A549 (cell line): ENCODE results near the gene RARB.

Source experiments
- CHD4 ChIP-seq: fragments of 200-600 bp; sonication (generic); IDR thresholded peaks from 2 replicates; pipeline ENCODE4 v1.6.1; 2016; ENCODE audit warnings: antibody characterized with exemption, mild to moderate bottlenecking, borderline replicate concordance
- FOSL2 ChIP-seq, 2 experiments: fragments of 450-650 bp in 1 of 2; fragments of >200 bp in 1 of 2; sonication (Bioruptor Twin) in 1 of 2; formaldehyde crosslinking; IDR thresholded peaks; 2 replicates each; pipeline versions ENCODE4 v1.5.0 to v1.6.1; 2016 to 2020; ENCODE audit warnings: mild to moderate bottlenecking in 1 of 2, moderate library complexity in 1 of 2
- GATA3 ChIP-seq: IDR thresholded peaks from 2 replicates; pipeline ENCODE4 v1.6.1; 2012; ENCODE audit warnings: borderline replicate concordance
- HDAC2 ChIP-seq: fragments of 200-600 bp; sonication (generic); IDR thresholded peaks from 2 replicates; pipeline ENCODE4 v1.6.1; 2016
- JUN ChIP-seq, 2 experiments: fragments of >200 bp; sonication (Bioruptor Twin); formaldehyde crosslinking; IDR thresholded peaks; 2 replicates in 1 of 2; 3 replicates in 1 of 2; pipeline ENCODE4 v1.6.1; 2016 to 2017
- MAFK ChIP-seq: fragments of 450-650 bp; IDR thresholded peaks from 2 replicates; pipeline ENCODE4 v1.6.1; 2014; ENCODE audit not compliant: partially characterized antibody
- POLR2A ChIP-seq: IDR thresholded peaks from 2 replicates; pipeline ENCODE4 v1.6.1; 2012; ENCODE audit warnings: mild to moderate bottlenecking, low read length
- POLR2AphosphoS2 ChIP-seq: conservative IDR thresholded peaks from 2 replicates; pipeline ENCODE4 v1.6.1; 2012; ENCODE audit warnings: low read length, improper control_type of control experiment, inconsistent platforms
- RAD21 ChIP-seq, 2 experiments: fragments of >200 bp in 1 of 2; sonication (Bioruptor Twin) in 1 of 2; formaldehyde crosslinking in 1 of 2; IDR thresholded peaks in 1 of 2; conservative IDR thresholded peaks in 1 of 2; 2 replicates in 1 of 2; 3 replicates in 1 of 2; pipeline ENCODE4 v1.6.1; 2012 to 2018; ENCODE audit warnings: inconsistent platforms in 1 of 2
- RCOR1 ChIP-seq: fragments of 150-350 bp; IDR thresholded peaks from 2 replicates; pipeline ENCODE4 v1.6.1; 2014; ENCODE audit warnings: antibody characterized with exemption, low read length, low read depth
- RFX5 ChIP-seq: fragments of 450-650 bp; IDR thresholded peaks from 2 replicates; pipeline ENCODE4 v1.7.1; 2014; ENCODE audit warnings: antibody characterized with exemption, mild to moderate bottlenecking, moderate library complexity
- SREBF2 ChIP-seq: fragments of 450-650 bp; IDR thresholded peaks from 2 replicates; pipeline ENCODE4 v1.6.1; 2014; ENCODE audit warnings: mild to moderate bottlenecking, moderate library complexity
- TF ChIP-seq, protein P1 (sequence below): fragments of >200 bp; sonication (Bioruptor Twin); formaldehyde crosslinking; IDR thresholded peaks from 3 replicates; pipeline ENCODE4 v1.5.1; 2016
- TF ChIP-seq, protein P2 (sequence below): fragments of 150-350 bp; IDR thresholded peaks from 2 replicates; pipeline ENCODE4 v1.6.1; 2014; ENCODE audit warnings: low read depth, mild to moderate bottlenecking, low read length

- TF ChIP-seq JUN (IDR thresholded peaks at IDR 0.05) (no peak), RCOR1 (no peak), RAD21 (conservative IDR thresholded peaks at IDR 0.05 in 1 of 2, IDR thresholded peaks at IDR 0.05 in 1 of 2) (peak; percentile 69 to 75), MAFK (peak; percentile 76), POLR2A (no peak), RFX5 (no peak), POLR2AphosphoS2 (no peak), CHD4 (no peak), FOSL2 (IDR thresholded peaks at IDR 0.05) (no peak), FOSL2 (CRISPR knock-in tag; IDR thresholded peaks at IDR 0.05) (peak; percentile 50), HDAC2 (no peak), GATA3 (no peak; the same call in 1 of the 2 replicates), SREBF2 (no peak)
- TF ChIP-seq, protein P1, sequence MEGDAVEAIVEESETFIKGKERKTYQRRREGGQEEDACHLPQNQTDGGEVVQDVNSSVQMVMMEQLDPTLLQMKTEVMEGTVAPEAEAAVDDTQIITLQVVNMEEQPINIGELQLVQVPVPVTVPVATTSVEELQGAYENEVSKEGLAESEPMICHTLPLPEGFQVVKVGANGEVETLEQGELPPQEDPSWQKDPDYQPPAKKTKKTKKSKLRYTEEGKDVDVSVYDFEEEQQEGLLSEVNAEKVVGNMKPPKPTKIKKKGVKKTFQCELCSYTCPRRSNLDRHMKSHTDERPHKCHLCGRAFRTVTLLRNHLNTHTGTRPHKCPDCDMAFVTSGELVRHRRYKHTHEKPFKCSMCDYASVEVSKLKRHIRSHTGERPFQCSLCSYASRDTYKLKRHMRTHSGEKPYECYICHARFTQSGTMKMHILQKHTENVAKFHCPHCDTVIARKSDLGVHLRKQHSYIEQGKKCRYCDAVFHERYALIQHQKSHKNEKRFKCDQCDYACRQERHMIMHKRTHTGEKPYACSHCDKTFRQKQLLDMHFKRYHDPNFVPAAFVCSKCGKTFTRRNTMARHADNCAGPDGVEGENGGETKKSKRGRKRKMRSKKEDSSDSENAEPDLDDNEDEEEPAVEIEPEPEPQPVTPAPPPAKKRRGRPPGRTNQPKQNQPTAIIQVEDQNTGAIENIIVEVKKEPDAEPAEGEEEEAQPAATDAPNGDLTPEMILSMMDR = peak; percentile 48; the same call in 2 of the 3 replicates
- TF ChIP-seq, protein P2, sequence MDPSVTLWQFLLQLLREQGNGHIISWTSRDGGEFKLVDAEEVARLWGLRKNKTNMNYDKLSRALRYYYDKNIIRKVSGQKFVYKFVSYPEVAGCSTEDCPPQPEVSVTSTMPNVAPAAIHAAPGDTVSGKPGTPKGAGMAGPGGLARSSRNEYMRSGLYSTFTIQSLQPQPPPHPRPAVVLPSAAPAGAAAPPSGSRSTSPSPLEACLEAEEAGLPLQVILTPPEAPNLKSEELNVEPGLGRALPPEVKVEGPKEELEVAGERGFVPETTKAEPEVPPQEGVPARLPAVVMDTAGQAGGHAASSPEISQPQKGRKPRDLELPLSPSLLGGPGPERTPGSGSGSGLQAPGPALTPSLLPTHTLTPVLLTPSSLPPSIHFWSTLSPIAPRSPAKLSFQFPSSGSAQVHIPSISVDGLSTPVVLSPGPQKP = no peak
Observed at GRCh38 chr3:25592510-25592968, 164.5 kb downstream of the RARB start.
